HG03066 (cell line): Measurements from ENCODE around the gene TCF4.
"Not testable (repeated sequence)": the region's sequence is repeated elsewhere in the genome, so short reads cannot be mapped to it uniquely, and the experiment has no call there.

ENCODE experiments used
- ATAC-seq: cut with Tn5 transposase; IDR thresholded peaks from one replicate; pipeline ENCODE4 v1.9.1; 2021; ENCODE audit warnings: low read depth; ENCODE audit not compliant: unreplicated experiment

Gene TCF4

DNA sequence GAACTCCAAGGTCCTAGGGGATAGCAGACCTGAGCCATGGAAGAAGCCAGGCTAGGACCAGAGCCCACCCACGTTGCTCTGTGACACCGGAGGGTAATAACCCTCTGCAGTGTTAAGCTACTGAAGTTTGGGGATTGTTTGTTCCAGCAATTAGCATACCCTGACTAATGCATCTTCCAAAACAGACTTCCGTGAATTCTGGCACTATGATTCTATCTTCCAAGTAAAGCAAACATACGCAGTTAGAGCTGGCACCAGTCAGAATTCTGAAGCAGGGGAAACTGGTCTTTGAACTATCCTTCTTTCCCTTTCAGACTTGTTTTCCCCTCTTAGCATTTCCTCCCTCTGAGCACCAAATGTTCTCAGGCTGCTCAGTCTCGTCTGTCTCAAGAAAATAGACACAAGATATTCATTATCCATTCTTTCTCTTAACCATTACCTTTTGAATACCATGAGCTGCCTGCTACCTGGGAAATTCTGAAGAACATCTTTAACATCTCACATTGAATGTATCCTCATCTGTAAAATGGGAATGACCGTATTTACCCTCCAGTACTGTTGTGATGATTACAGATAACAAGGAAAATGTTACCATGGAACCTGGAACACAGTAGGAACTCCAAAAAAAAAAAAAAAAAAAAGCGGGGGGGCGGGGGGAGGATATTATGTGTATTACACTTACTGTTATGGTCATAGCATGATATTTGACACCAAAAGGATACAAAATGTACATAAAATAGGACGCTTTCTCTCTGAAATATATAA is 108.2 kb downstream of the TCF4 start:
- ATAC-seq: no peak

DNA sequence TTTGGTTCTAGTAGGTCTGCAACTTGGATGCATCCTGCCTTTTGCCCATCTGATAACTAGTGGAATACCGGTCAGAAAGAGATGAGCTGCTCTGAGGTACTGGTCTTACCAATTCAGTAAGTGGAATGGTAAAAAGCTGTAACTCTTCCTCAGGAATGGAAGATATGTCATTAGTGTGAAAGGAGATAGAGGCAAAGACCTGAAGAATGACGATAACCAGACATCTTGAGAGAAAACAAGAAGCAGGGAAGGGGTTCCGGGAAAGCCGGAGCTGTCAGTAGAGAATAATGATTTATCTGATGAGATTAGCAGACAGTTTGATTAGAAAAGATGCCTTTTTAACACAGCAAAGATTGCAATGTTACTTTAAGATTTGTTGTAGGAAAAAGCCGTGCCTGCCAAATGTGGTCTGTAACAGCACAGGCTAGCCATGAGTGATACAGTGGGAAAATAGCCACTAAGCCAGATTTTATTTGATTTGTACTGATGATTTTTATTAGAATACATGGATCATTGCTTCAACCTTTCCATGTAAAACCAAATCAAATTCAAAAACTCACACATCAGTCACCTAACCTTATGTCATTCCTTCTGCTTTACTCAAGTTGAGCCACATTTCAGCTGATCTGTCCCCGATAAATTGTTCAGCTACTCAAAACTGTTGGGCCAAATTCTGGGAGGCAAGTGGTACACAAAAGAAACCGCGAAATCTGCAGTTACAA is 110.0 kb downstream of the TCF4 start:
- ATAC-seq: no peak

- no peak for ATAC-seq
Observed at GRCh38 chr18:55477499-55477859, 110.5 kb downstream of the TCF4 start.

- no peak for ATAC-seq
Observed at GRCh38 chr18:55475916-55476315, 112.1 kb downstream of the TCF4 start.

DNA sequence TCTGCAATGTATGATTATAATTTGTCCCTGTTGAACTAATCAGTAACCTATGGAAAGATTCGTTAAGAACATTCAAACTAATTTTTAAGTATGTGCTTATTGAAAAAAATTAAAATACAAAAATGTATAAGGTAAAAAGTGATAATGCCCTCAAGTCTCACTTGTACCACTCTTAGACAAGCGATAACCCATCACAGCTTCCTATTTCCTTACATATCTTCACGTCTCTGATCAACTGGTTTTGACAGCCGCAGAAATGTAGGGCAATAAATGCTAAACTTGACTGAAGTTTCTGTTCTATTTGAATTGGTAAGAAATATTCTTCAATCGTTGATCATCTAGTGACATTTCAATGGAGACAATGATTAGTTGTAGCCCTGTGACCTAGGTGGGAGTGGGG is 112.5 kb downstream of the TCF4 start:
- no peak for ATAC-seq

DNA sequence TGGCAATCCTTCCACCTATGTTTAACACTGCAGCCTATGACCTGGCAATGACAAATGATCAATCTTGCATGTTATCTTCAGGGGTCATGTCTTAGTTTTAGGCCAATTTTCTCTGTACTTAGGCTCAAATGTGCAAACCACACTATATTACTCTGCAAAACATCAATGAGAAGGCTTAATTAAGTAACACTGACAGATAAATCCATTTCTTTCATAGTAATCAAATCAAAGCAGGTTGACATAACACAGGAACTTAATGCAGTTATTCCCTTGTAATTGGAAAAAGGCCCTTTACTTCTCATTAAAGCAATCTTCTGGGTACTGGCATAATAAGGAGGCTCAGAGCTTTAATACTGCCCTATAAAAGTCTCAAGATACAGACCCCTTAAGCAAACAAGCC is 114.4 kb downstream of the TCF4 start:
- no peak for ATAC-seq

GRCh38 chr18:55473058-55473457 is 114.9 kb downstream of the TCF4 start:
- no peak for ATAC-seq

GRCh38 chr18:55470826-55471225 is 117.2 kb downstream of the TCF4 start:
- no peak for ATAC-seq

DNA sequence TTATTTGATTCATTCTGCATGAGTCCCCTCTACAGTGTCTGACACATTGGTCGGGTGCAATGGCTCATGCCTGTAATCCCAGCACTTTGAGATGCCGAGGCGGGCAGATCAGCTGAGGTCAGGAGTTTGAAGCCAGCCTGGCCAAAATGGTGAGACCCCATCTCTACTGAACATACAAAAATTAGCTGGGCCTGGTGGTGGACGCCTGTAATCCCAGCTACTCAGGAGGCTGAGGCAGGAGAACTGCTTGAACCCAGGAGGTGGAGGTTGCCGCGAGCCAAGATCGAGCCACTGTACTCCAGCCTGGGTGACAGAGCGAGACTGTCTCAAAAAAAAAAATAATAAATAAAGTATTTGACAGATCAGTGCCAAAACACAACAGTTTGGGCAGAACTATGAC is 118.9 kb downstream of the TCF4 start:
- not testable (repeated sequence) for ATAC-seq

DNA sequence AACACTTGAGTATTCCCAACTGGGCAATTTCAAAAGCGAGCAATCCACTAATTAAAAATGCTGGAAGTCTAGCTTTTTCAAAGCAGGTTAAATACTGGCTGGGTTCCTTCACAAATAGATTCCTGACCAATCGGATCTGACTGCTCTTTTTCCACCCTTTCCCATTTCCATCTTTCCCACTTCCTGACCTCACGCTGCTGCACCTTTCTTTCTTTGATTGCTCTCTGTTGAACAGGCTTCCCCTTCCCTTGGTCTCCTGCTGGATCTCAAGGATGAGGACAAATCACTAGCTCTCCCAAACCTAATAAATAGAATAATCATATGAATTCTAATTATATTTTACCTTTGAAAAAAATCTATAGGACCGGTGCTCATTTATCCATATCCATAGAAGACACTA is 121.2 kb downstream of the TCF4 start:
- ATAC-seq: no peak

- ATAC-seq: no peak
Observed at GRCh38 chr18:55465313-55465712, 122.7 kb downstream of the TCF4 start.

DNA sequence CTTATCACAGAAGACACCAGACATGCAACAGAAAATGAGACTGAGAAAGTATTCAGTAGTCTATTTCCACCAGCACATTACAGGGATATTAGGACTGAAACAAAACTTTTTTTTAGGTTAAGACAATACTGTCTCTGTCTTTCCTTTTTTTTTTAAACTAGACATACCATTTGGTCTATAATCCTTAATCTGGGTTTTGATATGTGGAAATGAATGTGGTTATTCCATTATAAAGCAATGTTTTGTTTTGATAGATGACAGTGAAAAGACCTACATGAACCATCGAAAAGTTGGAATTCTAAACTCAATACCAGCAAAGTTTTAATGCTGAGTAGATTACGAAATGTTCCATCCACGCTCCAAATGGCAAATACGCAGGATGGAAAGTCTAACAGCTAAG is 123.4 kb downstream of the TCF4 start:
- no peak for ATAC-seq

GRCh38 chr18:55462652-55463051 is 125.3 kb downstream of the TCF4 start:
- ATAC-seq: no peak

DNA sequence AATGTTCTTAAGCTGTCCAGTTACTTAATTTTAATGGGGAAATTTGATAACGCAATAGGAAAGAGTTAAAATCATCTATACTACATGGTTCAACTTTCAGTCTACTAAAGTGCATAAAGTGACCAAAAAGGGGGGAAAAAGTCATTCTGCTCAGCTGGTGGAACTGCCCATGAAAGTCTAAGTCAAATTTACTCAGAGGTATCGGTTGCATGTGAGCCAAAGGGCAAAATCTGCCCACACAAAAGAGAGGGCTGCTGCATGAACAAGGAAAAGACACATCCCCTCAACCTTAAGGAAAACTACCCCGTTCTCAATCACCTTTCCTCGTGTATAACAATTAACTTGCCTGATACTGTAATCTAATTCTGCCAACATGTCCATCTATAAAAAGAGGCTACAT is 126.1 kb downstream of the TCF4 start:
- no peak for ATAC-seq

DNA sequence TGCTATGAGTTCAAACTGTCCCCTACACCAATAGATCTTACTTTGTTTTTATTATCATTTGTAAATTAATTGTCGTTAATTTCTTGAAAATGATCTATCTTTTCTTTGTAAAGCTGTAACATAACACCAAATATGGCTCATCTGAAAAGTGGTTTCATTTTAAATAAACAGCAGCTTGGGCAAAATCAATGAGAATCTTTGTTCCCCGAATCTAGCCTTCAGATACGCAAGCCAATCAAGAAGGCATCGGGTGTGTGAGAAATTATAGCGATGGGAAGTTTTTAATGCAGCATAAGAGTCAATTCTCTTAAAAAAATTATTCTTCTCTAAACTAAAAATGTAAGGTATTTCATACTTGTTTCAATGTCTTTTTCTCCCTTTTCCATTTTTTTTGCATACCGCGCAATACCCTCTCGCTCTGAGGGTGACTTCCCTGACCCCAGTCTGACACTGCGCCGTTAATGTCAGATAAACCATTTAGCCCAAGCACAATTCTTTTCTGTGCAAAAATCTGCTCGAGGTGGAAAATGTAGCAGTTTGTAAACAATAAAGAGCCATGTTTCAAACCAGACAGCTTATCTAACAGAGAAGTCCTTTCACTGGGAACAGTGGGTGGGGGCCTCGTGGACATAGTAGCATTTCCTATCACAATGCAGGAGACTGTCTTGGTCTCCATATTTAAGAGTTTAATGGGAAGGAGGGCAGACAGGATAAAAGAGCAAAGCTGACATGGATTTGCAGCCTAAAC is 129.4 kb downstream of the TCF4 start:
- ATAC-seq: no peak

DNA sequence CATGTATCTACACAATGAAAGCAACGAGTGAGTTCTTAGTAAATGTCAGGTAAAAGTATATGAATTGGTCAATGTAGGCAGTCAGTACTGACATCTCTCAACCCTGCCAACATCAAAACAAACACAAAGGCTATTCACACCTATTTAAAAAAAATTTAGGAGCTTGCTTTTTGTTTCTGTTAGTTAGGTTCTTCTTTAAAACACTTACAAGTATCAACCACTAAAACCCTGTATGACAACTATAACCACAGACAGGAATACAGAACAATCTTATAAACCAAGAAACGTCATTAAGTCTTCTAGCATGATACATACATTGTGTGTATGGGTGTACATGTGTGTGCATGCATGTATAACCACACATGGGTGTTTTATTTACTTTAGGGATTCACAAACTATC is 131.0 kb downstream of the TCF4 start:
- no peak for ATAC-seq

GRCh38 chr18:55455938-55456337 is 132.1 kb downstream of the TCF4 start:
- ATAC-seq: no peak

DNA sequence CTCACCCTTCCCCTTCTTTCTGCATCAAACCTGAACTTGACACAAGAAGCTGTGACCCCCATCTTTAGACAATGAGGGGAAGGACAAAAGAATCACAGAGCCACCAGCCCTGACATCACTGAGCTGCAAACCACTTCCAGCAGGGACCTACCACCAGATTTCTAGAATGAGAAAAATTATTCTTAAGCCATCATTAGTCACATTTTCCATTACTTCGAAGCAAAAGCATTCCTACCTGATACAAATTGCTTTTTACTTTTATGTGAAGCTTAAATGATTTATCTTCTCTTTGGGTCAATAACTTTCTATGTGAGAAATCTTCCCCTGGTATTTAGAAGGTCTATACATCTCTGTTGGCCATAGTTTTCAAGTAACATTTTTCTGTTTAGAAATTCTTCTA is 134.8 kb downstream of the TCF4 start:
- no peak for ATAC-seq

- ATAC-seq: no peak
Observed at GRCh38 chr18:55452123-55452611, 135.8 kb downstream of the TCF4 start.

- no peak for ATAC-seq
Observed at GRCh38 chr18:55449412-55450140, 138.4 kb downstream of the TCF4 start.

DNA sequence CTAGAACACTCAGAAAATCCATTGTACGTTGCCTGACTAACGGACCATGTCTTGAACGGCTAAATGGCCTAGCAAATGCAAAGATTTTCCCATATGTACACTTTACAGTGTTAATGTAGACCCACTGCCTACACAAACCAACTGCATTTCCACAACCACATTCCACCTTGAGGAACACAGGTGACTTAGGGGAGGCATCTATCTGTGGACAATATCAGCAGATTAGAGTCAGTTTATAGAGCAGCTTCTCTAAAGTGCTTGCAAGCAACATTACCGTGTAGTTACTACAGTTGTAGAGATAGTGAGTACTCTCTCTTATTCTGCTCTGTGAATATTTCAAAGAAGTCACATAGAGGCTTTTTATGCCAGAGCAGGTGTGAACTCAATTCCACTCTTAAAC is 139.6 kb downstream of the TCF4 start:
- no peak for ATAC-seq
